GM19035 (cell line): Measurements from ENCODE around the gene ETDB.
"Not testable (repeated sequence)": the region's sequence is repeated elsewhere in the genome, so short reads cannot be mapped to it uniquely, and the experiment has no call there.

Source experiments
- ATAC-seq: cut with Tn5 transposase; IDR thresholded peaks from one replicate; pipeline ENCODE4 v1.9.1; 2021; ENCODE audit not compliant: unreplicated experiment

Gene ETDB

GRCh38 chrX:135120056-135120576 is at the start of gene ETDB:
ETDB (minus strand) TSS chrX:135120526; CDS start chrX:135119261, 1,265 bp downstream.
- ATAC-seq: not testable (repeated sequence)

DNA sequence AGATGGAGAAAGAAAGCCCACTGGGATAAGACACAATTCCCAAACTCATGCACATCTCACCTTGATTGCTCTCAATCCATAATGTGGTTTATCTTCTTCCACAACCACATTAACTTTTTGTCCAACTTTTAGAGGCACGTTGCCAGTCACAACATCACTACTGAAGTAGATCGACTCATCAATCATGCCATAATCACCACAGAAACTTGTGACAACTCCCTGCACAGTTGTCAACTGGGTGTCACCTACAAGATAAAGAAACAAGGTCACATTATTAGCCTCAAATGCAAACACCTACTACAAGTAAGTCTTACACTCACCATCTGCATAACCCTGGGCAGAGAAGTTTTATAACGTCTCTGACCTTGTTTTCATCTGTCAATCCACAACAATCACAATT is 49.2 kb upstream of the ETDB start:
- not testable (repeated sequence) for ATAC-seq

GRCh38 chrX:135168486-135168885 is 48.2 kb upstream of the ETDB start:
- no peak for ATAC-seq

DNA sequence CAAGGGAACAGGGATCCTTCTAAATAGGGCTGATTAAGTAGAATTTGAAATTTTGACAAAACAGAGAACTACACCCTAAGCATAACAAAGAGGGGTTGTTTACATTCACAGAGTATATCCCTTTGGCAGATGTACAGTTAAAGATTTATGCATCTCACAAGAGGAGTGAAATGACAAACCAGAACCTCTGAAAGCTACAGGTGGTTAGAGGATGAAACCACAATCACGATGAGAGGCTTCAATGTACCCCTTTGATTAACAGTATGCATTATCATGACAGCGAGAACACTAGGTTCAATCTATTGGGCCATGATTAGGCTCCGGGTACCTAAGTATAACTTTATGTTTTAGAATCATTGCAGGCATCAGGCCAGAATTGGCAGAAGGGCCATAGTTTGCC is 34.4 kb upstream of the ETDB start:
- ATAC-seq: not testable (repeated sequence)

GRCh38 chrX:135126145-135126544 is 5.8 kb upstream of the ETDB start:
- ATAC-seq: not testable (repeated sequence)

DNA sequence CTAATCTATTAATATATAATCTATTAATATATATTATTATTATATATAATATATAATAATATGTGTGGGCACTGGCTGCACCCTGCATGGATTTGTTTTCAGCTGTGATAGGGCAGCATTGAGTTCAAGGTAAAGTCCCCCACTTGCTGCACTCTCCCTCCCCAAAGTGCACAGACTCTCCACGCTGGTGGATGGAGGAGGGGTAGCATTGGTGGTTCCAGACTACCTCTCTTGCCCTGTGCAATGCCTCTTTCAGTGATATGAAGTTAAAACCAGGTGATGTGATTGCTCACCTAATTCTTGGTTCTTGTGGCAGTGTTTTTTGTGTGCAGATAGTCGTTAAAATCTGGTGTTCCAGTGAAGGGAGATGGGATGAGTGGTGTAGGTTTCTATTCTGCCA is 4.3 kb downstream of the ETDB start:
- not testable (repeated sequence) for ATAC-seq

- peak; percentile 95 for ATAC-seq
Measured at GRCh38 chrX:135114392-135114791, 5.9 kb downstream of the ETDB start.

GRCh38 chrX:135112743-135113142 is 7.6 kb downstream of the ETDB start:
- ATAC-seq: no peak

DNA sequence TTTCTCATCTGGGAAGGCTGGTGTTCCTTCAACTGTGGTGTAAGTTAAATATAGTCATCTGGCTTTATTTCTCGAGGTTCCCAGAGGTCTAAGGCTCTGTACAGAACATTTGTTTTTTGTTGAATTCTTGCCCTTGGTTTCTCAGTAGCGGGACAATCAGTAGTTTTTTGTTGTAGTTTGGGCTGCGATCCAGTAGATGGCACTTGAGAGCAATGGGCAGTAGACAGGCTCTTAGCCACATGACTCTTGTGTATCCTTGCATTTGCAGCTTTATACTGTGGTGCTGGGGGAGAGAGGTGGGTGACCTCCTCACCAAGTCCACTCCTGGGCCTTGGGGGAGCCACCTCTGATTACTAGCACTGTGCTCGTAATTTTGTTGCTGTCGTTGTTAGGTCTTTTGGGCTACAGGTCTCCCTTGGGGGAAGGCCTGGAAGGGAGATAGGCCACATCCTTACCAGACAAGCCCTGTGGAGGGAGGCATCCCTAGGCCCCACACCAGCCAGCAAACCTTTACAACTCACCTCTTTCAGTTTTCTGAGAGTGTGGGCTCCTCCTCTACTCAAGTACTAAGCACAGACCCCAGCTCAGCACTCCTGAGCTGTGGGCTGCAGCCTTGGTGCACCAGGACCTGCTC is 8.1 kb downstream of the ETDB start:
- ATAC-seq: no peak

GRCh38 chrX:135109554-135109953 is 10.8 kb downstream of the ETDB start:
- no peak for ATAC-seq

DNA sequence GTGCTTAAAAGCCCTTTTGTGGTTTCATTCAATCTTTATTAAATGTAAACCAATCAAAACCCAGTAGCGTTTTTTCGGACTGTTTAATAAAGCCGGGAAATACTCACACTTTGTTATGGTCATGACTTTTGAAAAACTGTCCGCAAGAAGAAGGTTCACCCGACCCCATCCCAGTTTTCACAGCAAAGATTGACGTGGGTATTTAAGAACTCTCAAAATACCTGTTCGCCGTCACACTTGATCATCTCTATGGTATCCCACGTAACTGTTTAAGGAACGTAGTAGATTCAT is 20.9 kb downstream of the ETDB start:
- ATAC-seq: no peak

DNA sequence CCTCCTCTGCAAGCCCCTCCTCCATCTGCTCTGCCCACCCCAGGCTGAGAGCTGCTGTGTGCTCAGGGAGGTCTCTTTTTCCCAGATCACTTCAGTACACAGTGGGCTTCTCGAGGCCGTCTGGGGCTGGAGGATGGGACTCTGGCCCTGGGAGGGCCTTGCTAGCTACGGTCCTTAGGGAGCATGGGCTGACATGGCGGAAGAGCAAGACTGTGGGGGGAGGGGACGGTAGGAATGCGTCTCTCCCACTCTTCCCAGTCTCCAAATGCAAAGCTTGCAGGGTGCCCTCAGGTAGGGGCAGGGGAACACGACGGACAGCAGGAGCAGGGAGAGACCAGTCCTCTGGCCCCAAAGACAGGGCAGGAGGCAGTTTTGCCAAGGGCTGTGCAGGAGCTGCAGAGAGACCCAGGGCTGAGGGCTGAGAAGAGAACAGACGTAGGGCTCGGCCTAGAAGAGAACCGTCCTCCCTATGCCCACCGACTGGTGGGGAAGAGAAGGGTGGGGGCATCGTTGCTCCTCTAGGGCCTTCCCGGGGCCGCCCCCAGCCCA is 23.1 kb downstream of the ETDB start:
- ATAC-seq: not testable (repeated sequence)

- no peak for ATAC-seq
Measured at GRCh38 chrX:135095715-135096114, 24.6 kb downstream of the ETDB start.

DNA sequence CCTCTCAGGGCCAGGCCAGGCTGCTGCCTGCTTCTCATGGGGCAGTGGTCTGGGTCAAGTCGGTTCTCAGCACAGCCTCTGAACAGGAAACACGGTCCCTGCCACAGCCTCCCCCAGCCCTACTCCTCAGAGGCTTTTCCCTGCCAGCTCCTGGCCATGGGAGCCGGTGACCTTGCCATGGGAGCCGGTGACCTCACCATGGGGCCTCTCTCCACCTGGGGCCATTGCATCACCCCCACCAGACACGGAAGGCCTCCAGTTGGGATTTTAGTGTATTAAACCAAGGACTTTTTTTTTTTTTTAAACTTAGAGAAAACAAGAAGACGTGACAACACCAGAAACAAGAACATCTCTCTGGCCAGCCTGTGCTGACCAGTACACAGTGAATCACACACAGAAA is 25.6 kb downstream of the ETDB start:
- no peak for ATAC-seq

DNA sequence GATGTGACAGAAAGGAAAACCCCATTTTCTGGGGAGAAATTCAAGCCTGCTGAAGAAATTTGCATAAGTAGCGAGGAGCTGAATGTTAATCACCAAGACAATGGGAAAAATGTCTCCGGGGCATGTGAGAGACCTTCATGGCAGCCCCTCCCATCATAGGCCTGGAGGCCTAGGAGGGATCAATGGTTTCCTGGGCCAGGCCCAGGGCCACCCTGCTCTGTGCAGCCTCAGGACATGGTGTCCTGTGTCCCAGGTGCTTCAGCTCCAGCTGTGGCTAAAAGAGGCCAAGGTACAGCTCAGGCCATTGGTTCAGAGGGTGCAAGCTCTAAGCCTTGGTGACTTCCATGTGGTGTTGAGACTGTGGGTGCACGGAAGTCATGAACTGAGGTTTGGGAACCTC is 31.2 kb downstream of the ETDB start:
- ATAC-seq: no peak

DNA sequence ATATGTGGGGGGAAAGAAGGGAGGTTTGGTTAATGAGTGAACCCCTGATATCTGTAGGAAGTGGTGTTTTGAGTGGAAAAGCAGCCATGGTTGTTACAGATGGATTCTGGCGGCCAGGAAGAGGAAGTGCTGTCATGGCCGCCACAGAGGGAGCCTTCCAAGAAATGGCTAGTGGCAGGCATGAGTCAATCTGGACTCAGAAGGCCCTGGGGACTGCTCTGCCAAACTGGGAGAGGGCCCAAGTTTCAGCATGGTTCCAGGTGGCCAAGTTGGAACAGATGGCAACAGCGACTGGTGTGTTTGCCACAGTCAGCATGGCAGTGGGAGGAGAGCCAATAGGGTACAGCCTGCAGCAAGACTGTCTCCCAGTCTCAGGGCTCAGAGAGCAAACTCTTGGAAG is 32.5 kb downstream of the ETDB start:
- ATAC-seq: no peak

DNA sequence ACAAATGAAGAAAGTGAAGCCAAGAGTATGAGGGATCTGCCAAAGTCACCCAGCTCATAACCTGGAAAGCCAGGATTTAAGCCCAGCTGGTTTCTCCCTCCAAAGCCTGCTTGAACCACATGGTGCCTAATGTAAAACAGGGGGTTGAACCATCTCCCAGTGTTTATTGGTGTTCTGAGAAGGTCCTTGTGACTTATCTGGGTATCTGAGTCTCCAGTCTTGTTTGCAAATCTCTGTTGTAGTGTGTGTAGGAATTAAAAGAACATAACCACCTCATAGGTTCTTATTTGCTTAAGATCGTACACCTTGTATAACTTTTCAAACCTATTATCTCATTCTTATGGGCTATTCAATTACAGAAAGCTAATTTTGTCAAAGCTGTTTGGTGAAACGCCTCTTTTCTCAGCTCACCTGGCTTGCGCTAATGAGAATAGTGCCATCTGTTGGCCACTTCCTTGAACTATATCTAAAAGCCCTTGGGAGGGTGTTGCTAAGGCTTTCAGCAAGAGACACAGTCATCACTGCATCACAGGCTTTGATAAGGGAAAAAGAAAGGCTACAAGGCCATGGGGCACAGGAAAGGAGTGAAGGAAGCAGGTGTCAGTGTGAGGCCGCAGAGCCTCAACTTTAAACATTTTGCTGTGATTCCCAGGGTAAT is 34.0 kb downstream of the ETDB start:
- ATAC-seq: peak; percentile 83

DNA sequence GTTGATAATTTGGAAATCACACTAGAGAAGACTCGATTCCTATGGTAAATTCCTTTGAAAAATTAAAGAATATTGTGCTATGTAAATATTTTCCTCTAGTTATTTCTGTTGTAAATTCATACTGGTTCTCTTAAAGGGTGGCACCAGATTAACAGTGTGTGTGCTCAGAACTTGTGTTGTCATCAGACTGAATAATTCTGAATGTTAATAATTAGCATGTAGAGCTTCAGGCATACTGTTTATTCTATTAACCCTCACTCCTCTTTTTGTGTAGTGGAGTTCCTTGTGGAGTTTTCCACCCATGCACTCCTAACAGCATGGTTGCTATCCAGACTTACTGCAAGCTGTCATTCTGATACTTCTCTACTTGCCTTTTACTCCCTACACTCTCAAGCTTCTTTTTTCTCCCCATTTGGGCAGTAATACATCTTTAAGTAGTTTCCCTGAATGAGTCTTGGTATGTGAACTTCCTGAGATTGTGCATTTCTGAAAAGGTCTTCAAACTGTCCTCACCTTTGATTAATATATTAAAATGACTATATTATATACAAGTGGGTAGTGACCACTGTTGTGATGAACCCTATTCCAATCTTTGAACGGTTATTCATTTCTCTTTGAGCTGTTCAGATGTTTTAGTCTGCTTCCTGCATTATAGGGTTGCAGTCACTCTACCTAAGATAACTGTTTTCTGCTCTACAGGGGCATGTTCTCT is 38.5 kb downstream of the ETDB start:
- ATAC-seq: no peak
